Loucy (cell line): ENCODE data around the gene C16orf54.
"Not testable (repeated sequence)": the region's sequence is repeated elsewhere in the genome, so short reads cannot be mapped to it uniquely, and the experiment has no call there.

Experiments used
- H2AFZ ChIP-seq: fragments of 200-600 bp; sonication (generic); 2 replicates; pipeline ENCODE4 v1.6.0; 2016; ENCODE audit warnings: antibody characterized with exemption, mild to moderate bottlenecking, low read length, moderate library complexity
- H3F3A ChIP-seq: fragments of 200-600 bp; 2 replicates; pipeline ENCODE4 v1.6.0; 2016; ENCODE audit warnings: antibody characterized with exemption, low read depth, mild to moderate bottlenecking
- H3K27me3 ChIP-seq: fragments of 200-600 bp; sonication (generic); 2 replicates; pipeline ENCODE4 v1.6.1; 2014; ENCODE audit warnings: low read length, mild to moderate bottlenecking; ENCODE audit not compliant: insufficient read depth, poor library complexity, severe bottlenecking
- H3K36me3 ChIP-seq: fragments of 200-600 bp; sonication (generic); 2 replicates; pipeline ENCODE4 v1.6.1; 2016; ENCODE audit warnings: low read length; ENCODE audit not compliant: insufficient read depth
- H3K4me1 ChIP-seq: fragments of 200-600 bp; sonication (generic); 2 replicates; pipeline ENCODE4 v1.5.1; 2014; ENCODE audit warnings: low read length, mild to moderate bottlenecking; ENCODE audit not compliant: insufficient read depth, poor library complexity, severe bottlenecking
- H3K4me2 ChIP-seq: fragments of 200-600 bp; sonication (generic); 2 replicates; pipeline ENCODE4 v1.6.0; 2014; ENCODE audit warnings: antibody characterized with exemption, low read length, low read depth, mild to moderate bottlenecking; ENCODE audit not compliant: poor library complexity, severe bottlenecking
- H3K4me3 ChIP-seq: fragments of 200-600 bp; sonication (generic); 2 replicates; pipeline ENCODE4 v1.5.1; 2014; ENCODE audit warnings: low read length, mild to moderate bottlenecking, mixed read lengths; ENCODE audit not compliant: poor library complexity, severe bottlenecking
- H3K79me2 ChIP-seq: fragments of 200-600 bp; sonication (generic); 2 replicates; pipeline ENCODE4 v1.6.1; 2014; ENCODE audit warnings: low read length; ENCODE audit not compliant: insufficient read depth
- H3K9ac ChIP-seq: fragments of 200-600 bp; sonication (generic); 2 replicates; pipeline ENCODE4 v1.6.0; 2014; ENCODE audit warnings: mild to moderate bottlenecking, low read depth, low read length, moderate library complexity; ENCODE audit not compliant: poor library complexity, severe bottlenecking
- H3K9me2 ChIP-seq: fragments of 200-600 bp; sonication (generic); replicated peaks from 2 replicates; pipeline ENCODE4 v1.6.1; 2016; ENCODE audit warnings: low read depth, low read length, mixed read lengths
- H3K9me3 ChIP-seq: fragments of 200-600 bp; sonication (generic); 2 replicates; pipeline ENCODE4 v1.6.1; 2014; ENCODE audit warnings: mild to moderate bottlenecking, antibody characterized with exemption, low read length, low read depth; ENCODE audit not compliant: insufficient read depth
- H4K20me1 ChIP-seq: fragments of 200-600 bp; sonication (generic); 2 replicates; pipeline ENCODE4 v1.6.0; 2014; ENCODE audit warnings: antibody characterized with exemption, low read length, mild to moderate bottlenecking; ENCODE audit not compliant: insufficient read depth, poor library complexity, severe bottlenecking
- EZH2phosphoT487 ChIP-seq: fragments of 200-600 bp; IDR thresholded peaks from 2 replicates; pipeline ENCODE4 v1.6.1; 2018; ENCODE audit warnings: antibody characterized with exemption, mild to moderate bottlenecking, moderate library complexity, borderline replicate concordance
- TF ChIP-seq, protein P1 (sequence below): fragments of 200-600 bp; sonication (generic); conservative IDR thresholded peaks from 2 replicates; pipeline ENCODE4 v1.5.1; 2014; ENCODE audit warnings: mild to moderate bottlenecking, antibody characterized with exemption, low read length

C16orf54 gene

DNA sequence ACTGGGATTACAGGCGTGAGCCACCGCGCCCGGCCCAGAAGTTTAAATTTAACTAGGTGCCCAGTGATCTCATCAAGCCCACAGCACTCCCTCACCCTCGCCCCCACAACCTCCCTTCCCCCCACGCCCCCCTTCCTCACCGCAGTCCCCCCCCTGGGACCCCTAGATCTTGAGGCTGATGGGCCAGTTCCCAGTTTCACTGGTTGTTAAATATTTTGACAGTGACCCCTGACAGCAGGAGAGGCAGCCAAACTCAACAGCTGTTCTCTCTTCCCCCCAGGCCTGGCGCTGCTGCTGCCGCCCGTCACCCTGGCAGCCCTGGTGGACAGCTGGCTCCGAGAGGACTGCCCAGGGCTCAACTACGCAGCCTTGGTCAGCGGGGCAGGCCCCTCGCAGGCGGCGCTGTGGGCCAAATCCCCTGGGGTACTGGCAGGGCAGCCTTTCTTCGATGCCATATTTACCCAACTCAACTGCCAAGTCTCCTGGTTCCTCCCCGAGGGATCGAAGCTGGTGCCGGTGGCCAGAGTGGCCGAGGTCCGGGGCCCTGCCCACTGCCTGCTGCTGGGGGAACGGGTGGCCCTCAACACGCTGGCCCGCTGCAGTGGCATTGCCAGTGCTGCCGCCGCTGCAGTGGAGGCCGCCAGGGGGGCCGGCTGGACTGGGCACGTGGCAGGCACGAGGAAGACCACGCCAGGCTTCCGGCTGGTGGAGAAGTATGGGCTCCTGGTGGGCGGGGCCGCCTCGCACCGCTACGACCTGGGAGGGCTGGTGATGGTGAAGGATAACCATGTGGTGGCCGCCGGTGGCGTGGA, 51.2 kb downstream of the C16orf54 start:
- Histone ChIP-seq H3K79me2 (peaks cover 51% of the 10 kb centered on the region), H3K4me3 (no peak overlapping the region), H3K9me3 (no peaks in the 10 kb centered on the region), H3K9me2 (no peaks in the 10 kb centered on the region), H3K36me3 (peaks cover 21% of the 10 kb centered on the region; the same call in 1 of the 2 replicates), H3K27me3 (no peaks in the 10 kb centered on the region), H4K20me1 (peaks cover 21% of the 10 kb centered on the region), H2AFZ (no peak overlapping the region), H3K4me2 (no peak overlapping the region), H3K9ac (no peak overlapping the region), H3F3A (no peaks in the 10 kb centered on the region; the same call in 1 of the 2 replicates), H3K4me1 (peaks cover 5% of the 10 kb centered on the region)
- TF ChIP-seq, protein P1, sequence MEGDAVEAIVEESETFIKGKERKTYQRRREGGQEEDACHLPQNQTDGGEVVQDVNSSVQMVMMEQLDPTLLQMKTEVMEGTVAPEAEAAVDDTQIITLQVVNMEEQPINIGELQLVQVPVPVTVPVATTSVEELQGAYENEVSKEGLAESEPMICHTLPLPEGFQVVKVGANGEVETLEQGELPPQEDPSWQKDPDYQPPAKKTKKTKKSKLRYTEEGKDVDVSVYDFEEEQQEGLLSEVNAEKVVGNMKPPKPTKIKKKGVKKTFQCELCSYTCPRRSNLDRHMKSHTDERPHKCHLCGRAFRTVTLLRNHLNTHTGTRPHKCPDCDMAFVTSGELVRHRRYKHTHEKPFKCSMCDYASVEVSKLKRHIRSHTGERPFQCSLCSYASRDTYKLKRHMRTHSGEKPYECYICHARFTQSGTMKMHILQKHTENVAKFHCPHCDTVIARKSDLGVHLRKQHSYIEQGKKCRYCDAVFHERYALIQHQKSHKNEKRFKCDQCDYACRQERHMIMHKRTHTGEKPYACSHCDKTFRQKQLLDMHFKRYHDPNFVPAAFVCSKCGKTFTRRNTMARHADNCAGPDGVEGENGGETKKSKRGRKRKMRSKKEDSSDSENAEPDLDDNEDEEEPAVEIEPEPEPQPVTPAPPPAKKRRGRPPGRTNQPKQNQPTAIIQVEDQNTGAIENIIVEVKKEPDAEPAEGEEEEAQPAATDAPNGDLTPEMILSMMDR = no peak
- no peak for TF ChIP-seq EZH2phosphoT487

DNA sequence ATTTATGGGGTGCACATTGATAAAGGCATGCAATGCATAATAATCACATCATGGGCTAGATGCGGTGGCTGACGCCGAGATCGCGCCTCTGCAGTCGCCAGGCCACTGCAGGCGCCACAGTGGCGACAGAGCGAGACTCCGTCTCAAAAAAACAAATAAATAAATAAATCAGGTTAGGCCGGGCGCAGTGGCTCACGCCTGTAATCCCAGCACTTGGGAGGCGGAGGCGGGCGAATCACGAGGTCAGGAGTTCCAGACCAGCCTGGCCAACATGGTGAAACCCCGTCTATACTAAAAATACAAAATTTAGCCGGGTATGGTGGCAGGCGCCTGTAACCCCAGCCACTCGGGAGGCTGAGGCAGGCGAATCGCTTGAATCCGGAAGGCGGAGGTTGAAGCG, 53.2 kb downstream of the C16orf54 start:
- H3K9me2 ChIP-seq, H3K27me3 ChIP-seq, H3F3A ChIP-seq, H2AFZ ChIP-seq, H3K4me3 ChIP-seq, H3K9ac ChIP-seq, H3K4me2 ChIP-seq, H3K9me3 ChIP-seq: not testable (repeated sequence)
- H3K79me2 ChIP-seq = peaks cover 70% of the 10 kb centered on the region
- peaks cover 21% of the 10 kb centered on the region for H4K20me1 ChIP-seq
- H3K4me1 ChIP-seq = peaks cover 10% of the 10 kb centered on the region
- peaks cover 16% of the 10 kb centered on the region; the same call in 1 of the 2 replicates for H3K36me3 ChIP-seq
